Measurements from ENCODE around the gene GTF2H2. TPM values are rescaled to one million over a fixed set of nuclear protein-coding genes. Genes with fewer than 3 reads are reported as not detected.
"Not testable (repeated sequence)": the region's sequence is repeated elsewhere in the genome, so short reads cannot be mapped to it uniquely, and the experiment has no call there.

Gene GTF2H2
- polyA plus RNA-seq (2013, experiment 1 of 2; ENCODE audit: insufficient read length) = 16.6 TPM
- 13.3 TPM for polyA plus RNA-seq (2013, experiment 2 of 2; ENCODE audit: insufficient read length)

GRCh38 chr5:71067262-71067928 lies at the start of gene GTF2H2:
TSS of gene GTF2H2 (minus strand) at chr5:71067676. CDS start at chr5:71062763, 4,913 bp downstream.
- not testable (repeated sequence) for DNase-seq

- DNase-seq = not testable (repeated sequence)
These were observed 42.3 kb upstream of the GTF2H2 start for GRCh38 chr5:71109730-71110275.

GRCh38 chr5:71099996-71100395 lies 32.5 kb upstream of the GTF2H2 start:
- DNase-seq = not testable (repeated sequence)

- not testable (repeated sequence) for DNase-seq
These were observed 30.4 kb upstream of the GTF2H2 start for GRCh38 chr5:71097930-71098203.

- not testable (repeated sequence) for DNase-seq
These were observed 29.9 kb upstream of the GTF2H2 start for GRCh38 chr5:71097173-71097929.

GRCh38 chr5:71089773-71090172 lies 22.3 kb upstream of the GTF2H2 start:
- not testable (repeated sequence) for DNase-seq

GRCh38 chr5:71088754-71089153 lies 21.3 kb upstream of the GTF2H2 start:
- DNase-seq = not testable (repeated sequence)

GRCh38 chr5:71086145-71086544 lies 18.7 kb upstream of the GTF2H2 start:
- not testable (repeated sequence) for DNase-seq

GRCh38 chr5:71084280-71085063 lies 17.0 kb upstream of the GTF2H2 start:
- DNase-seq = not testable (repeated sequence)

- DNase-seq = not testable (repeated sequence)
These were observed 15.4 kb upstream of the GTF2H2 start for GRCh38 chr5:71082898-71083297.

- not testable (repeated sequence) for DNase-seq
These were observed 14.9 kb upstream of the GTF2H2 start for GRCh38 chr5:71082340-71082739.

GRCh38 chr5:71061322-71061721 lies 6.2 kb downstream of the GTF2H2 start:
- DNase-seq = not testable (repeated sequence)

- not testable (repeated sequence) for DNase-seq
These were observed 8.1 kb downstream of the GTF2H2 start for GRCh38 chr5:71059426-71059825.

GRCh38 chr5:71044808-71045207 lies 22.7 kb downstream of the GTF2H2 start:
- DNase-seq = not testable (repeated sequence)

GRCh38 chr5:71044128-71044527 lies 23.3 kb downstream of the GTF2H2 start:
- DNase-seq = not testable (repeated sequence)

- DNase-seq = not testable (repeated sequence)
These were observed 36.3 kb downstream of the GTF2H2 start for GRCh38 chr5:71031046-71031776.

GRCh38 chr5:71025289-71025953 lies 42.1 kb downstream of the GTF2H2 start, which contains the start of gene NAIP:
TSS of gene NAIP (minus strand) at chr5:71025339. CDS start at chr5:71012915, 12,424 bp downstream.
- not testable (repeated sequence) for DNase-seq

GRCh38 chr5:71020643-71021042 lies 46.8 kb downstream of the GTF2H2 start:
- not testable (repeated sequence) for DNase-seq

GRCh38 chr5:71018376-71019005 lies 49.0 kb downstream of the GTF2H2 start:
- not testable (repeated sequence) for DNase-seq

- no peak for DNase-seq
These were observed 53.3 kb downstream of the GTF2H2 start for GRCh38 chr5:71014176-71014575.

- DNase-seq = no peak
These were observed 53.9 kb downstream of the GTF2H2 start for GRCh38 chr5:71013575-71013974.
